ENCODE data around the gene LRCH1. TPM values are rescaled to one million over a fixed set of nuclear protein-coding genes. Genes with fewer than 3 reads are reported as not detected.

LRCH1 gene
- total RNA-seq, 4 donors from 2014 or later: 5.2 to 30.7 (median 17.1) TPM

DNA sequence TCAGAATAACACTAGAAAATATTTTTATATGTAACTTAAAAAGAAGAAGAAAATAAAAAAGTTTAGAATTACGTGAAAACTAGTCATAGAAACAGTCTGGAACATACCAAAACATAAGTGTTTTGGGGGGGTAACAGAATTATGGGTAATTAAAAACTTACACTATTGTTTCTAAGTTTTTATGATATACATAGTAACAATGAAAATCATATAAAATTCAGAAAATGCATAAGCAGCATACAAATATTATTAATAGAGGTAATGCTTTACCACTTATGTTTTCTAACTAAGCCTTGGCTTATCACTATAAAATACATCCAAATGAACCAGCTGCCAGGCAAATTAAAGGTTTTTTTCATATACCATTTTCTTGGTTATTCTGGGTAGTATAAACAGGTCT is 229.1 kb downstream of the LRCH1 start:
- Histone ChIP-seq H3K9me3 (no peaks in the 10 kb centered on the region), H3K36me3 (peaks cover 0 to 79% (median 31%) of the 10 kb centered on the region in 4 donors), H3K27ac (no peak overlapping the region), H3K4me3 (no peak overlapping the region), H3K4me1 (peaks cover 0 to 13% (median 0%) of the 10 kb centered on the region in 4 donors), H3K27me3 (no peaks in the 10 kb centered on the region)
- no peak for DNase-seq
- no peak for TF ChIP-seq EP300 (IDR thresholded peaks at IDR 0.05; ENCODE audit: low read depth)
- TF ChIP-seq POLR2A (IDR thresholded peaks at IDR 0.05): no peak
- 88 to 90% methylated on average over 1 of the region's 1 CpG for WGBS, 2 donors (ENCODE audit: low coverage in 1 of 2)
- intact Hi-C loops (cut with DNase I; ENCODE audit: low total_unique reads): no loop called here
- in situ Hi-C loops (cut with MboI; ENCODE audit: low pct_ligation_motif_present in 1 of 4, low pct_unique_long_range_greater_than_20kb in 1 of 4, low sequenced_read_pairs in 3 of 4): no loop called here

DNA sequence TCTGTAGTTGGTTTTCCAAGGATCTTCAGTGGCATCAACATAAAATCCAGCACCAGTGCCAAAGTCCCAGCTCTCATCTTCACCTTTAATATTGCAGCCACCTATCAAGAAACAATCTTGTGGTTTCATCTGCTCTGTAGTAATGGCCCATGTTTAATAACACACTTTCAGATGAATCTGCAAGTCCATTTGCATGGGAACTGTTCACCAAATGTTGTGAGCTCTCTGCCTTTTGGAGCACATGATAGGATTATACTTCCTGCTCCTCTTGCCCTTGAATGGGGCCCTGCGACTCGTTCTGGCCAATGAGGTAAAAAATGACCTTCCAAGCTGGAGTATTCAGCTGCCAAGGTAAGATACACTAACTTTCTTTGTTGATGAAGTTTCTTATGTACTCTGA is 229.7 kb downstream of the LRCH1 start:
- Histone ChIP-seq H3K27me3 (no peaks in the 10 kb centered on the region), H3K4me1 (peaks cover 0 to 13% (median 0%) of the 10 kb centered on the region in 4 donors), H3K27ac (no peak overlapping the region), H3K4me3 (no peak overlapping the region), H3K9me3 (no peaks in the 10 kb centered on the region), H3K36me3 (peaks cover 0 to 74% (median 32%) of the 10 kb centered on the region in 4 donors)
- TF ChIP-seq EP300 (IDR thresholded peaks at IDR 0.05; ENCODE audit: low read depth): no peak
- TF ChIP-seq, protein P1, sequence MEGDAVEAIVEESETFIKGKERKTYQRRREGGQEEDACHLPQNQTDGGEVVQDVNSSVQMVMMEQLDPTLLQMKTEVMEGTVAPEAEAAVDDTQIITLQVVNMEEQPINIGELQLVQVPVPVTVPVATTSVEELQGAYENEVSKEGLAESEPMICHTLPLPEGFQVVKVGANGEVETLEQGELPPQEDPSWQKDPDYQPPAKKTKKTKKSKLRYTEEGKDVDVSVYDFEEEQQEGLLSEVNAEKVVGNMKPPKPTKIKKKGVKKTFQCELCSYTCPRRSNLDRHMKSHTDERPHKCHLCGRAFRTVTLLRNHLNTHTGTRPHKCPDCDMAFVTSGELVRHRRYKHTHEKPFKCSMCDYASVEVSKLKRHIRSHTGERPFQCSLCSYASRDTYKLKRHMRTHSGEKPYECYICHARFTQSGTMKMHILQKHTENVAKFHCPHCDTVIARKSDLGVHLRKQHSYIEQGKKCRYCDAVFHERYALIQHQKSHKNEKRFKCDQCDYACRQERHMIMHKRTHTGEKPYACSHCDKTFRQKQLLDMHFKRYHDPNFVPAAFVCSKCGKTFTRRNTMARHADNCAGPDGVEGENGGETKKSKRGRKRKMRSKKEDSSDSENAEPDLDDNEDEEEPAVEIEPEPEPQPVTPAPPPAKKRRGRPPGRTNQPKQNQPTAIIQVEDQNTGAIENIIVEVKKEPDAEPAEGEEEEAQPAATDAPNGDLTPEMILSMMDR (IDR thresholded peaks at IDR 0.05): no peak
- TF ChIP-seq POLR2AphosphoS5 (IDR thresholded peaks at IDR 0.05): no peak
- no peak for TF ChIP-seq POLR2A (IDR thresholded peaks at IDR 0.05)
- DNase-seq: no peak
- 92% methylated on average over 2 of the region's 2 CpGs; no CpG with 5 or more reads in 1 of the 2 donors for WGBS, 2 donors (ENCODE audit: low coverage in 1 of 2)
- intact Hi-C loops (cut with DNase I; ENCODE audit: low total_unique reads): no loop called here
- in situ Hi-C loops (cut with MboI; ENCODE audit: low pct_ligation_motif_present in 1 of 4, low pct_unique_long_range_greater_than_20kb in 1 of 4, low sequenced_read_pairs in 3 of 4): no loop called here

DNA sequence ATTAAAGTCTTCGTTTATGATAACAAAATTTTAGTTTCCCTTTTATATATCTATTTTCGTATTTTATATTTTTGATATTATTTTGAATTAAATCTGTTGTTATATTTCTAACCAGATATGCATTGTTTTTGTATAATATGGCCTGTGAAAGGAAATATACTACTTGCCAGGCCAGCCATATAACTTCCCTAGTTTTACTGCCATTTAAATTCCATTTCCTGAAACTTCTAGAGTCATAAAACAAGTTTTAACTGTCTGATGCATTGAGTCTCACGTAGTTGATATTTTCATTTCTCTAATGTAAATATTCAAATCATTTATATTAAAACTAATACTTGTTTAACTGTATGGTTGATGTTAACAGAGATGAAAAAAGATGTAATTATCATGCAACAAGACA is 230.5 kb downstream of the LRCH1 start:
- 69 to 77% methylated on average over 3 of the region's 3 CpGs for WGBS, 2 donors (ENCODE audit: low coverage in 1 of 2)
- in situ Hi-C loops (cut with MboI; ENCODE audit: low pct_ligation_motif_present in 1 of 4, low pct_unique_long_range_greater_than_20kb in 1 of 4, low sequenced_read_pairs in 3 of 4): no loop called here
- Histone ChIP-seq H3K4me1 (peaks cover 0 to 8% (median 0%) of the 10 kb centered on the region in 4 donors), H3K9me3 (no peaks in the 10 kb centered on the region), H3K27ac (no peak overlapping the region), H3K36me3 (peaks cover 0 to 70% (median 34%) of the 10 kb centered on the region in 4 donors), H3K27me3 (no peaks in the 10 kb centered on the region), H3K4me3 (no peak overlapping the region)
- DNase-seq: no peak
- intact Hi-C loops (cut with DNase I; ENCODE audit: low total_unique reads): no loop called here
- TF ChIP-seq POLR2A (IDR thresholded peaks at IDR 0.05) (no peak), POLR2AphosphoS5 (IDR thresholded peaks at IDR 0.05) (no peak), EP300 (IDR thresholded peaks at IDR 0.05; ENCODE audit: low read depth) (no peak)
- TF ChIP-seq, protein P1 (IDR thresholded peaks at IDR 0.05): no peak

DNA sequence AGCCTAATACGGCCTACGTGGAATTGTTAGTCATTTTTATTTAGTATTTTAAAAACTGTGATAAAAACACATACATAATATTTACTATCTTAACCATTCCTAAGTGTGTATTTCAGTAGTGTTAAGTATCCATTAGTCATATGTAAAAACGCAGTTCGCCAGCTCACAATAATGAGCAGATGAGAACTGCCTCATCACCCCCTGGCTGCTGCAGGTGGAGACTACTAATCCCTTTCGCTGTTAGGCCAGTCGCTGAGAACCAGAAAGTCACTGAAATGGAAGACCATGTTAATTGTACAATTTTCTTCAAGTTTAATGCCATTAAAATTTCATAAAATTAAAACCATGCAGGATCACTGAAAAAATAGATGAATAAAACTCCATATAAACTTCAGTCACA is 242.4 kb downstream of the LRCH1 start:
- no peak overlapping the region for H3K4me3 ChIP-seq
- intact Hi-C loops (cut with DNase I; ENCODE audit: low total_unique reads) (no loop called here), in situ Hi-C loops (cut with MboI; ENCODE audit: low pct_ligation_motif_present in 1 of 4, low pct_unique_long_range_greater_than_20kb in 1 of 4, low sequenced_read_pairs in 3 of 4) (no loop called here)

DNA sequence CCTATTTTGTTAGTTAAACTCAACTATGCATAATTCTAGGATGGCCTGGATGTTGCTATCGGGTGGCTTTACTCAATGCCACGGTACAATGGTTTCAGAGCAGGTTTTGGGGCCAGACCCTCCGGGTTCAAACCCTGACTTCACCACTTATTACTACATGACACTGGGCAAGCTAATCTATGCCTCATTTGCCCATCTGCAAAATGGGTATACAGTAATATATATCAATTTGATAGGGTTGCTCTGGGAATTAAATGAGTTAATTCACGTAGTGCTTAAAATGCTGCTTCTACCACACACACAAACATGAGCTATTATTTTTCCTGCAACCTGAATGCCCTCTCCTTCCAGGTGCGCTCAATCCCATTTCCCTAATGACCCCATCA is 243.2 kb downstream of the LRCH1 start:
- Histone ChIP-seq H3K27me3 (no peaks in the 10 kb centered on the region), H3K9me3 (no peaks in the 10 kb centered on the region), H3K27ac (peak overlapping the region; percentile 92 to 96 (median 93)), H3K36me3 (peaks cover 0 to 10% (median 2%) of the 10 kb centered on the region in 4 donors), H3K4me1 (peaks cover 10 to 53% (median 21%) of the 10 kb centered on the region in 4 donors), H3K4me3 (peak overlapping the region; percentile 60 to 96 (median 70))
- intact Hi-C loops (cut with DNase I; ENCODE audit: low total_unique reads) (no loop called here), in situ Hi-C loops (cut with MboI; ENCODE audit: low pct_ligation_motif_present in 1 of 4, low pct_unique_long_range_greater_than_20kb in 1 of 4, low sequenced_read_pairs in 3 of 4) (no loop called here)
- TF ChIP-seq POLR2A (IDR thresholded peaks at IDR 0.05): no peak
- TF ChIP-seq POLR2AphosphoS5 (IDR thresholded peaks at IDR 0.05): no peak
- TF ChIP-seq, protein P1 (IDR thresholded peaks at IDR 0.05): no peak
- TF ChIP-seq EP300 (IDR thresholded peaks at IDR 0.05; ENCODE audit: low read depth): no peak
- 62 to 81% methylated on average over 4 to 5 of the region's 5 CpGs for WGBS, 2 donors (ENCODE audit: low coverage in 1 of 2)
- no peak for DNase-seq

More for the DNA sequence above, 242.4 kb downstream of the LRCH1 start:
- Histone ChIP-seq H3K27ac (no peak overlapping the region), H3K4me1 (peaks cover 10 to 53% (median 21%) of the 10 kb centered on the region in 4 donors), H3K27me3 (no peaks in the 10 kb centered on the region), H3K9me3 (no peaks in the 10 kb centered on the region), H3K36me3 (peaks cover 0 to 18% (median 6%) of the 10 kb centered on the region in 4 donors)
- no peak for TF ChIP-seq POLR2A (IDR thresholded peaks at IDR 0.05)
- 88 to 91% methylated on average over 6 of the region's 6 CpGs for WGBS, 2 donors (ENCODE audit: low coverage in 1 of 2)
- no peak for DNase-seq

All from transverse colon (tissue), 4 donors.